CD4-positive, alpha-beta T cell treated with Interferon gamma for 1 hour (primary cell): ENCODE results near the gene ITPR3.
A peak's percentile ranks its signal among the peaks of the same experiment; 100 is the strongest.

Source experiments
- DNase-seq: peaks from one replicate; pipeline ENCODE4 v3.0.0-alpha.2; 2020

ITPR3 gene

GRCh38 chr6:33742837-33743236 lies 121.7 kb downstream of the ITPR3 start:
- DNase-seq: no peak

DNA sequence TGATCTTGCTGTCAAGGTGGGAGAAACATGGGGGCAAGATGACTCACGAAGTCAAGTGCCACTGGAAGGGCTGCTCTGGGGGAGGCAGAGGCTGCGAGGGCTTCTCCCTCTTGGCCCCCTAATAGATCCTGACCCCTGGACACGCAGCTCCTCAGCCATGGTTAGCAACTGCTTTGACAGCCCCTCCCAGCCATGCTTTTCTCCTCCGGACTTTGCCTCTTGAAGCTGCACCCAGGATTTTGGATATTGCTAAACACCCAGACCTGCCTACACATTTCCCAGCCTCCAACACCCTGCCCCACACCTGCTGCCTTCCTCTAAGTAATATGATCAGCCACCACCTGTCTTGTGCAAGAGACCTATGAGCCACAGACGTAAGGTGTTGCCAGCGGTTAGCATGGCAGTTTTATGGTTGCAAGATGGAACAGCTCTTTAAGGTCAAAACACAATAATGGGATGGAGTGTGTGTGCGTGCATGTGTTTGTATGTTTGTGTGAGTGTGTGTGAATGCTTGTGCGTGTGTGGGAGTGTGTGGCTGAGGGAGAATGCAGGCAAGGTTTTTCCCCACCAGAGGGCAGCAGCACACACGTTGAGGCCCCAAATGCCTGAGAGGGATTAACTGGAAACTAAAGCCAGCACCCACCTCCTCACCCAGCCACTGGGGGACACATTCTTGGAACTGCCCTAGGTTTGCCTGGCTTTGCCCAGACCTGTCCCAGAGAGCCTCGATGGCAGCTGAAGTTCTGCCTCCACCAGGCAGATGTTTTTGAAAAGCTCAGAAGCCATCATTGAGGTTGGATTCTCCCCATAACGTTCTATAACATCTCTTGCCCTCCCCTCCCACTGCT lies 123.1 kb downstream of the ITPR3 start:
- peak; percentile 59 for DNase-seq

DNA sequence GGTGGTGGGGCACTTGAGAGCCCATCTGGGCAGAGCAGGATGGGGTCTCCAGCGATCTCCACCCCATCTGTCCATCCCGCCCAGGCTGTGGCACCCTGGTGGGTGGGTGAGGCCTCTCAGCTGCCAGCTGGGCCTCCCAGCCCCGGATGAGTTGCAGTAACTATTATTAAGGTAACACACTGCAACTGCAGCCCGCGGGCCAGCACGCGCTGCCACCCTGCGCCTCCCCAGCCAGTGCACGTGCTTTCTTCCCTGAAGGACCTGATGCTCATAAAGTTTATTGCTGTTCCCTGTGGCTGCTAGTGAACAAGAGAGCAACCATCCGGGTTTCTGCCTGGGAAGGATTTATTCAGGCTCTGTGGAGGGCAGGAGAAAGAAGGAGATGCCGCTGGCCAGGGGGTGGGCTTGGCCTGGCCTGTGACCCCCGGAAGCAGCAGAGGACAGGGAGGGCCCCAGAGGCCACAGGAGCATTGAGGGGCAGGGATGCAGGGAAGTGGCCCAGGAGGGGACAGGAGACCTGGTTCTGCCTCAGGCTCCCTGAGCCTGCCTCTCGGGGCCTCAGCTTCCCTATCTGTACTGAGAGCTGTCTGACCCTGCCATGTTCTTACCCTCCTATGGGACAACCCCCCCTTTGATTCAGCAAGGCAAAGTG lies 123.9 kb downstream of the ITPR3 start:
- DNase-seq: no peak

DNA sequence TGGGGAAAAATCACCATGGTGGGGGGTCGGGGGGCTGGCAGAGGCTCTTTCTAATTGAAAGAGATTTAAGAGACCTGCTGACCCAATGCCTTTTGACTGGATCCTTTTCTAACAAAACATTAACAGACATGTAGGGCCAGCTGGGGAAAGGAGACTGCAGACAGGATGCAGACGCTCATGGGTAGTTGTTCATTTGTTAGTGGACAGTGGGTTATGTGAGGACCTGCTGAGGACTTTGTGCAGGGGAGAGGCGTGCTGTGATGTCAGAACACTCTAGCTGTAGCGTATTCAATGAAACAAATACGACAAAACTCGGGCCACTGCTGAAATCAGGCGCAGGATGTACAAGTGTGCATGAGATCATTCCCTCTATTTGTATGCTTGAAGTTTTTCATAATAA lies 124.4 kb downstream of the ITPR3 start:
- no peak for DNase-seq
